Measurements from ENCODE around the gene PTPRO.

Gene PTPRO

DNA sequence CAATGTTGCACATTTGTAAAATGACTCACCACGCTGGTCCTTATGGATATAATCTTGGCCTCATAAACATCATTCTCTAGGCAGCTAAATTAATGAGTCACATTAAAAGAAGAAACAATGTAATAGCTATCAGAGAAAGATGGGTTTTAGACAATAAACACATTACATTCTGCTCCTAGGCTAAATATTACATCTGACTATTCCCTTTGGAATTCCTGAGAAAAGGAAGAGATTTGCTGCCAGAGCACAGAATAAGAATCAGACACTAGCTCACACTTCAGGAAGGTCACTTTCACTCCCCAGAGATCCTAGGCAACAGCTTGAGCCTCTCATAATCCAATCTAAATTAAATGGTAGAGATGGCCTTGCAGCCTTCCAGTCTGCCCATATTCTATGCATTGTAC lies 218.2 kb downstream of the PTPRO start:
- TF ChIP-seq, protein P1, sequence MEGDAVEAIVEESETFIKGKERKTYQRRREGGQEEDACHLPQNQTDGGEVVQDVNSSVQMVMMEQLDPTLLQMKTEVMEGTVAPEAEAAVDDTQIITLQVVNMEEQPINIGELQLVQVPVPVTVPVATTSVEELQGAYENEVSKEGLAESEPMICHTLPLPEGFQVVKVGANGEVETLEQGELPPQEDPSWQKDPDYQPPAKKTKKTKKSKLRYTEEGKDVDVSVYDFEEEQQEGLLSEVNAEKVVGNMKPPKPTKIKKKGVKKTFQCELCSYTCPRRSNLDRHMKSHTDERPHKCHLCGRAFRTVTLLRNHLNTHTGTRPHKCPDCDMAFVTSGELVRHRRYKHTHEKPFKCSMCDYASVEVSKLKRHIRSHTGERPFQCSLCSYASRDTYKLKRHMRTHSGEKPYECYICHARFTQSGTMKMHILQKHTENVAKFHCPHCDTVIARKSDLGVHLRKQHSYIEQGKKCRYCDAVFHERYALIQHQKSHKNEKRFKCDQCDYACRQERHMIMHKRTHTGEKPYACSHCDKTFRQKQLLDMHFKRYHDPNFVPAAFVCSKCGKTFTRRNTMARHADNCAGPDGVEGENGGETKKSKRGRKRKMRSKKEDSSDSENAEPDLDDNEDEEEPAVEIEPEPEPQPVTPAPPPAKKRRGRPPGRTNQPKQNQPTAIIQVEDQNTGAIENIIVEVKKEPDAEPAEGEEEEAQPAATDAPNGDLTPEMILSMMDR (IDR thresholded peaks at IDR 0.05; ENCODE audit: unreplicated experiment in 3 of 3): no peak
- peak overlapping the region; percentile 9 to 46 (median 42) for H3K27ac Mint-ChIP-seq
- H3K9me3 Mint-ChIP-seq: no peaks in the 10 kb centered on the region
- no peaks in the 10 kb centered on the region for H3K27me3 Mint-ChIP-seq (ENCODE audit: low read depth)
- peaks cover 3% of the 10 kb centered on the region for H3K36me3 Mint-ChIP-seq (ENCODE audit: low read depth)
- H3K4me1 Mint-ChIP-seq: peaks cover 15% of the 10 kb centered on the region
- no peak overlapping the region for H3K4me3 Mint-ChIP-seq

DNA sequence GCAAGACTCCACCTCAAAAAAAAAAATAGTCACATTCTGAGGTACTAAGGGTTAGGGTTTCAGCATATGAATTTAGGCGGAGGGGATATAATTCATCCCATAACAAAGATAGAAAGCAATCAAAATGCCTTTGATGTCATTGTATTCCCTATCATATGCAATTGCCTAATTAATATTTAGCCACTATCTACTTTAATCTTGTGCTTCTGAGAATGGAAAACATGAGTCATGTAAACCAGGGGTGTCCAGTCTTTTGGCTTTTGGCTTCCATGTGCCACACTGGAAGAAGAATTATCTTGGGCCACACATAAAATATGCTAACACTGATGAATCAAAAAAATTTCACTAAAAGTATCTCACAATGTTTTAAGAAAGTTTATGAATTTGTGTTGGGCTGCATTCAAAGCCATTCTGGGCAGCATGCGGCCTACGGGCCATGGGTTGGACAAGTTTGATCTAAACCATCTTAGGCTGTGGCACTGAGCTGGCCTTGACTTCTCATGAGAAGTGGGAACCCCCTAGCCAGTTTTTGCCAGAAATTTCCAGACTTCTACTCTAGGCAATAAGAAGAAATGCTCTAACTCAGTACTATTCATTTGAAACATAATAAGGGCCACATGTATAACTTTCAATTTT lies 219.8 kb downstream of the PTPRO start:
- Mint-ChIP-seq H3K27ac (no peak overlapping the region), H3K27me3 (ENCODE audit: low read depth) (no peaks in the 10 kb centered on the region), H3K4me3 (no peak overlapping the region), H3K9me3 (no peaks in the 10 kb centered on the region), H3K36me3 (ENCODE audit: low read depth) (peaks cover 3% of the 10 kb centered on the region), H3K4me1 (peaks cover 15% of the 10 kb centered on the region)
- TF ChIP-seq, protein P1 (IDR thresholded peaks at IDR 0.05; ENCODE audit: unreplicated experiment in 3 of 3): no peak

DNA sequence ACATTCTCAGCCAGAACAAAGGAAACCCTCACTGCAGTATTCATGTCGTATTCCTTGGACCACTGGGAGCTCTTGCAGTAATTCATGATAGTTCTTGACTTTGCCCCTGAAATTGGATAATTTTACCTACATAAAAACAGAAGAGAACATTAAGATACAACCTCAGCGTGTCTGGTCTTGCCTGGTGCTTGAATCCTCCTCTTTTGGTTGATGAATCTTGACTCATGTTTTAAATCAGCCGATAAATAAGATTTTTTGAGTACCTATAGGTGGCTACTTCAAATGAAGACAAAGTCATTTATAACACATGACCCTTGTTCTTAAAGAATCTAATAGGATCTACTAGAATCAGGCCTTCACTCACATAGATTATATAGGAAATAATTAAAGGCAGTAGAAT lies 221.0 kb downstream of the PTPRO start:
- Mint-ChIP-seq H3K4me1 (peaks cover 15% of the 10 kb centered on the region), H3K9me3 (no peaks in the 10 kb centered on the region), H3K27ac (peak overlapping the region in 1 of 3 experiments; percentile 2)

DNA sequence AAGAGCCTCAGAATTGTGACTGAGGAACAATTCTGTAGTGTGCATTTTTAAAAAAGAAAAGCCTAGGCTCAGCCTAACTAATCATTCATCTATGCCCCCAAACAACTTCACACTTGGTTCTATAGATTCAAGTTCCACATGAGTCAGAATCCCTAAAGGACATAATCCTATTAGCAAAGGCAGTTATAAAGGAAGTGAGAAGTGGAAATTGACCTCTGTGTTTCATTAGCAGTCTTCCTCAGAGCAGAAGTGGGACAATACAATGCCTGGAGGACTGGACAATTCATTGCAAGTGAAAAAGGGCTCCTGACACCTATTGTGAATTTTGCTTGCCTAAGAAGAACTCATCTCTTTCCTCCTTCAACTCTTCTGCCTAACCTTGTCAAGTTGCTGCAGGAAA lies 222.3 kb downstream of the PTPRO start:
- H3K9me3 Mint-ChIP-seq: no peaks in the 10 kb centered on the region
- H3K4me3 Mint-ChIP-seq: no peak overlapping the region
- H3K4me1 Mint-ChIP-seq: peaks cover 11% of the 10 kb centered on the region
- H3K36me3 Mint-ChIP-seq (ENCODE audit: low read depth): peaks cover 5% of the 10 kb centered on the region
- TF ChIP-seq, protein P1 (IDR thresholded peaks at IDR 0.05; ENCODE audit: unreplicated experiment in 3 of 3): no peak
- H3K27me3 Mint-ChIP-seq (ENCODE audit: low read depth): no peaks in the 10 kb centered on the region
- no peak overlapping the region for H3K27ac Mint-ChIP-seq

More for the DNA sequence above, 221.0 kb downstream of the PTPRO start:
- TF ChIP-seq, protein P1 (IDR thresholded peaks at IDR 0.05; ENCODE audit: unreplicated experiment in 3 of 3): no peak
- Mint-ChIP-seq H3K27me3 (ENCODE audit: low read depth) (no peaks in the 10 kb centered on the region), H3K4me3 (no peak overlapping the region), H3K36me3 (ENCODE audit: low read depth) (peaks cover 1% of the 10 kb centered on the region)

DNA sequence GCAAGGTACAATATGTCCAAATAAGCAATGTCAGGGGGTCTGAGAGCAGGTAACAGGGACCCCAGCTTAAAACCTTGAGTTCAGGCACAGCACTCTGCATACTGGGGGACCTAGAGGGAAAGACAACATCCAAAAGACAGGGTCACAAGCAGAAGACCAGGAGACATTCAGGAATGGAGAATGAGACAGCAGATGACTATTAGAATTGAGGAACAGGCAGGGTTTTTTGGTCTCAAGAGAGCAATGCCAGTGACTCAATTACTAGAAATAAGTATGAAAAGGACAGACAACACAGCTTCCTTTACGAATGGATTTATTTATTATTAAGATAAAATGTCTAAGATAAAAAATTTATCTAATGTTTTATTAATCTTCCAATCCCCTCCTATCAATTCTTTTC lies 223.0 kb downstream of the PTPRO start:
- peaks cover 5% of the 10 kb centered on the region for H3K36me3 Mint-ChIP-seq (ENCODE audit: low read depth)
- H3K27ac Mint-ChIP-seq: peak overlapping the region in 1 of 3 experiments; percentile 11
- TF ChIP-seq, protein P1 (IDR thresholded peaks at IDR 0.05; ENCODE audit: unreplicated experiment in 3 of 3): no peak
- no peak overlapping the region for H3K4me3 Mint-ChIP-seq
- no peaks in the 10 kb centered on the region for H3K9me3 Mint-ChIP-seq
- no peaks in the 10 kb centered on the region for H3K27me3 Mint-ChIP-seq (ENCODE audit: low read depth)
- H3K4me1 Mint-ChIP-seq: peaks cover 5% of the 10 kb centered on the region

DNA sequence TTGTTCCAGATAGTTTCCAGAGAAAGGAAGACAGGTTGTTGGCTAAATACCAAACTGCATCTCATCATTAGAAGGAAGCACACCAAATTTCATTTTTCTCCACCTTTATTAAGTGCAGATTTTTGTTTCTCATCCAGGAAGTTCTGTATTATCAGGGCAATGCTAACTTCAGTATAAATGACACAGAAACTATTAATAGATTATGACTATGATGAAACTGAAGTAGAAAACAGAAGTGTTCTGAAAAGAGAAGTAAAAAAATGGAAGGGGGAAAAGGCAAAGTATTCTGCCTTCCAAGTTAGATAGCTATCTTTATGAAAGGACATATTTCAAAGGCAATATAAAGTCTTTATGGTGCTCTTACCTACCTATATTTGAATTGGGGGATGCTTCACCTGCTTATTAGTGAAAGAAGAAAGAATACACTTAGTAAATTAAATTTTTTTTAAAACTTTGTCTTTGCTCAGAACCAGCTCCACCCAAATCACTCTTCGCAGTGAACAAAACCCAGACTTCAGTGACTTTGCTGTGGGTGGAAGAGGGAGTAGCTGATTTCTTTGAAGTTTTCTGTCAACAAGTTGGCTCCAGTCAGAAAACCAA lies 223.9 kb downstream of the PTPRO start:
- Mint-ChIP-seq H3K27me3 (ENCODE audit: low read depth) (no peaks in the 10 kb centered on the region), H3K36me3 (ENCODE audit: low read depth) (peaks cover 5% of the 10 kb centered on the region), H3K4me1 (no peaks in the 10 kb centered on the region), H3K4me3 (no peak overlapping the region), H3K9me3 (no peaks in the 10 kb centered on the region), H3K27ac (no peak overlapping the region)
- TF ChIP-seq, protein P1 (IDR thresholded peaks at IDR 0.05; ENCODE audit: unreplicated experiment in 3 of 3): no peak
